Anterior cingulate cortex (tissue), 58 donors: ENCODE measurements around the gene SMIM17.

Source experiments
- DNase-seq, 58 donors: peaks; one replicate each; lab custom pipeline; 2025; lab: John Stamatoyannopoulos, UW

Gene SMIM17

GRCh38 chr19:56642711-56643459, at the start of gene SMIM17:
Gene SMIM17 (plus strand): TSS chr19:56643159. CDS start chr19:56645668, 2,509 bp downstream.
- DNase-seq = peak in 7 of 58 donors; percentile 4 to 26 (median 10)

GRCh38 chr19:56594446-56594782, 48.5 kb upstream of the SMIM17 start:
- DNase-seq = no peak

- peak in 57 of 58 donors; percentile 47 to 90 (median 81) for DNase-seq
These were observed 48.0 kb upstream of the SMIM17 start, which contains the start of gene ZNF71 for GRCh38 chr19:56594783-56595547. Gene ZNF71 (plus strand): TSS chr19:56595302. CDS start chr19:56601559, 6,257 bp downstream.

GRCh38 chr19:56595548-56595899, 47.4 kb upstream of the SMIM17 start:
- peak in 1 of 58 donors; percentile 44 for DNase-seq

- DNase-seq = no peak
These were observed 46.3 kb upstream of the SMIM17 start for GRCh38 chr19:56596676-56597075.

- DNase-seq = no peak
These were observed 45.3 kb upstream of the SMIM17 start for GRCh38 chr19:56597696-56598095.

GRCh38 chr19:56601375-56601774, 41.6 kb upstream of the SMIM17 start:
- DNase-seq = no peak

- DNase-seq = peak in 41 of 58 donors; percentile 1 to 78 (median 31)
These were observed 39.1 kb upstream of the SMIM17 start for GRCh38 chr19:56603829-56604228.

GRCh38 chr19:56608274-56608964, 34.5 kb upstream of the SMIM17 start:
- DNase-seq = no peak

GRCh38 chr19:56611288-56611687, 31.7 kb upstream of the SMIM17 start:
- DNase-seq = no peak

GRCh38 chr19:56612737-56613136, 30.2 kb upstream of the SMIM17 start:
- DNase-seq = no peak

- no peak for DNase-seq
These were observed 29.3 kb upstream of the SMIM17 start for GRCh38 chr19:56613639-56614038.

- no peak for DNase-seq
These were observed 25.4 kb upstream of the SMIM17 start for GRCh38 chr19:56617531-56617930.

- DNase-seq = no peak
These were observed 23.8 kb upstream of the SMIM17 start for GRCh38 chr19:56619121-56619520.

- DNase-seq = no peak
These were observed 20.6 kb upstream of the SMIM17 start for GRCh38 chr19:56622374-56622773.

- no peak for DNase-seq
These were observed 20.0 kb upstream of the SMIM17 start for GRCh38 chr19:56623006-56623405.

GRCh38 chr19:56625708-56626107, 17.3 kb upstream of the SMIM17 start:
- DNase-seq = no peak

- DNase-seq = peak in 1 of 58 donors; percentile 7
These were observed 9.9 kb upstream of the SMIM17 start for GRCh38 chr19:56633021-56633420.

- DNase-seq = peak in 45 of 58 donors; percentile 5 to 71 (median 39)
These were observed 4.9 kb upstream of the SMIM17 start for GRCh38 chr19:56637976-56638555.

GRCh38 chr19:56639217-56639616, 3.7 kb upstream of the SMIM17 start:
- DNase-seq = no peak

- DNase-seq = peak in 1 of 58 donors; percentile 9
These were observed 549 bp downstream of the SMIM17 start for GRCh38 chr19:56643460-56643955.
